Measurements from ENCODE around the gene REN. TPM values are rescaled to one million over a fixed set of nuclear protein-coding genes. Genes with fewer than 3 reads are reported as not detected.

REN gene
- total and polyA plus RNA-seq, 2 experiments from 2014 or later: not detected

GRCh38 chr1:204146309-204146708 is 19.8 kb downstream of the REN start:
- TF ChIP-seq EZH2phosphoT487 (IDR thresholded peaks at IDR 0.05; ENCODE audit: insufficient read depth, low read depth) (no peak), EZH2 (IDR thresholded peaks at IDR 0.05; ENCODE audit: insufficient read depth, poor library complexity, severe bottlenecking) (no peak)
- no peak overlapping the region for H3K9ac ChIP-seq
- H3K79me2 ChIP-seq (ENCODE audit: insufficient read depth): no peaks in the 10 kb centered on the region
- no peak overlapping the region for H3K4me3 ChIP-seq
- in situ Hi-C loops (cut with MboI): no loop called here
- no peak overlapping the region for H3K27ac ChIP-seq
- H3K27me3 ChIP-seq (replicated peaks; ENCODE audit: insufficient read depth): no peaks in the 10 kb centered on the region
- H3K36me3 ChIP-seq (ENCODE audit: low read depth): no peaks in the 10 kb centered on the region
- no peak overlapping the region for H3K4me2 ChIP-seq (ENCODE audit: unreplicated experiment)
- DNase-seq: no peak
- no peaks in the 10 kb centered on the region for H4K20me1 ChIP-seq (ENCODE audit: insufficient read depth)
- H2AFZ ChIP-seq: no peak overlapping the region
- no peaks in the 10 kb centered on the region for H3K4me1 ChIP-seq (ENCODE audit: insufficient read depth)
- no peaks in the 10 kb centered on the region; the same call in 1 of the 2 replicates for H3F3A ChIP-seq (ENCODE audit: insufficient read depth)
- H3K9me2 ChIP-seq (ENCODE audit: insufficient read depth): no peaks in the 10 kb centered on the region
- no peaks in the 10 kb centered on the region for H3K9me3 ChIP-seq (ENCODE audit: low read depth)
- WGBS, 2 experiments (ENCODE audit: low coverage in 1 of 2, low lambda C conversion rate in 2 of 2, missing lambda C conversion rate in 2 of 2): 78 to 80% methylated on average over 6 of the region's 6 CpGs

GRCh38 chr1:204145033-204145504 is 21.1 kb downstream of the REN start:
- no peak for TF ChIP-seq EZH2phosphoT487 (IDR thresholded peaks at IDR 0.05; ENCODE audit: insufficient read depth, low read depth)
- TF ChIP-seq EZH2 (IDR thresholded peaks at IDR 0.05; ENCODE audit: insufficient read depth, poor library complexity, severe bottlenecking): no peak
- no peaks in the 10 kb centered on the region for H3K9me3 ChIP-seq (ENCODE audit: low read depth)
- no peaks in the 10 kb centered on the region for H3K36me3 ChIP-seq (ENCODE audit: low read depth)
- H3F3A ChIP-seq (ENCODE audit: insufficient read depth): no peaks in the 10 kb centered on the region
- no peak overlapping the region for H3K9ac ChIP-seq
- WGBS, 2 experiments (ENCODE audit: low coverage in 1 of 2, low lambda C conversion rate in 2 of 2, missing lambda C conversion rate in 2 of 2): 57 to 61% methylated on average over 4 of the region's 4 CpGs
- H3K79me2 ChIP-seq (ENCODE audit: insufficient read depth): no peaks in the 10 kb centered on the region
- H3K4me3 ChIP-seq: no peak overlapping the region
- no peaks in the 10 kb centered on the region for H3K4me1 ChIP-seq (ENCODE audit: insufficient read depth)
- no peaks in the 10 kb centered on the region for H4K20me1 ChIP-seq (ENCODE audit: insufficient read depth)
- H2AFZ ChIP-seq: no peak overlapping the region
- H3K27me3 ChIP-seq (replicated peaks; ENCODE audit: insufficient read depth): no peaks in the 10 kb centered on the region
- in situ Hi-C loops (cut with MboI): no loop called here
- no peaks in the 10 kb centered on the region for H3K9me2 ChIP-seq (ENCODE audit: insufficient read depth)
- H3K4me2 ChIP-seq (ENCODE audit: unreplicated experiment): no peak overlapping the region
- no peak overlapping the region for H3K27ac ChIP-seq
- no peak for DNase-seq

- H3K4me2 ChIP-seq (ENCODE audit: unreplicated experiment): no peak overlapping the region
- no peak overlapping the region for H3K9ac ChIP-seq
- no peak overlapping the region for H3K27ac ChIP-seq
- no peaks in the 10 kb centered on the region for H4K20me1 ChIP-seq (ENCODE audit: insufficient read depth)
- no peaks in the 10 kb centered on the region for H3K27me3 ChIP-seq (replicated peaks; ENCODE audit: insufficient read depth)
- H2AFZ ChIP-seq: no peak overlapping the region
- no peaks in the 10 kb centered on the region for H3K9me3 ChIP-seq (ENCODE audit: low read depth)
- H3K36me3 ChIP-seq (ENCODE audit: low read depth): no peaks in the 10 kb centered on the region
- no peaks in the 10 kb centered on the region for H3K79me2 ChIP-seq (ENCODE audit: insufficient read depth)
- H3K4me3 ChIP-seq: no peak overlapping the region
- no peaks in the 10 kb centered on the region for H3K4me1 ChIP-seq (ENCODE audit: insufficient read depth)
- WGBS, 2 experiments (ENCODE audit: low coverage in 1 of 2, low lambda C conversion rate in 2 of 2, missing lambda C conversion rate in 2 of 2): 64 to 70% methylated on average over 13 to 14 of the region's 14 CpGs
- no peak for TF ChIP-seq EZH2phosphoT487 (IDR thresholded peaks at IDR 0.05; ENCODE audit: insufficient read depth, low read depth)
- no peak for TF ChIP-seq EZH2 (IDR thresholded peaks at IDR 0.05; ENCODE audit: insufficient read depth, poor library complexity, severe bottlenecking)
- in situ Hi-C loops (cut with MboI): no loop called here
- DNase-seq: no peak
- no peaks in the 10 kb centered on the region for H3F3A ChIP-seq (ENCODE audit: insufficient read depth)
- no peaks in the 10 kb centered on the region for H3K9me2 ChIP-seq (ENCODE audit: insufficient read depth)
Observed at GRCh38 chr1:204143276-204144041, 22.7 kb downstream of the REN start.

GRCh38 chr1:204142032-204142974 is 23.8 kb downstream of the REN start:
- H3F3A ChIP-seq (ENCODE audit: insufficient read depth): no peaks in the 10 kb centered on the region
- no peak for DNase-seq
- no peak overlapping the region for H3K9ac ChIP-seq
- no peak overlapping the region for H3K27ac ChIP-seq
- in situ Hi-C loops (cut with MboI): no loop called here
- no peak overlapping the region for H2AFZ ChIP-seq
- 87 to 92% methylated on average over 5 of the region's 5 CpGs for WGBS, 2 experiments (ENCODE audit: low coverage in 1 of 2, low lambda C conversion rate in 2 of 2, missing lambda C conversion rate in 2 of 2)
- H3K36me3 ChIP-seq (ENCODE audit: low read depth): no peaks in the 10 kb centered on the region
- H3K9me2 ChIP-seq (ENCODE audit: insufficient read depth): no peaks in the 10 kb centered on the region
- H3K4me2 ChIP-seq (ENCODE audit: unreplicated experiment): no peak overlapping the region
- H3K27me3 ChIP-seq (replicated peaks; ENCODE audit: insufficient read depth): no peaks in the 10 kb centered on the region
- H3K79me2 ChIP-seq (ENCODE audit: insufficient read depth): no peaks in the 10 kb centered on the region
- no peaks in the 10 kb centered on the region for H3K4me1 ChIP-seq (ENCODE audit: insufficient read depth)
- no peaks in the 10 kb centered on the region for H4K20me1 ChIP-seq (ENCODE audit: insufficient read depth)
- TF ChIP-seq EZH2phosphoT487 (IDR thresholded peaks at IDR 0.05; ENCODE audit: insufficient read depth, low read depth) (no peak), EZH2 (IDR thresholded peaks at IDR 0.05; ENCODE audit: insufficient read depth, poor library complexity, severe bottlenecking) (no peak)
- H3K9me3 ChIP-seq (ENCODE audit: low read depth): no peaks in the 10 kb centered on the region
- H3K4me3 ChIP-seq: no peak overlapping the region

Measured in GM23248 (cell line).